Left lung (tissue), 10 donors: ENCODE measurements around the gene STAT5A. TPM values are rescaled to one million over a fixed set of nuclear protein-coding genes. Genes with fewer than 3 reads are reported as not detected.
"Not testable (repeated sequence)": the region's sequence is repeated elsewhere in the genome, so short reads cannot be mapped to it uniquely, and the experiment has no call there.

Source experiments
- ATAC-seq: fragments of 200-7000 bp; cut with Tn5 transposase; one replicate; pipeline ENCODE4 v1.9.1; 2020; ENCODE audit warnings: moderate library complexity
- DNase-seq, 4 donors: peaks; one replicate each; pipeline ENCODE4 v3.0.0-alpha.2; 2013 to 2020
- H3K27ac ChIP-seq, 2 donors: fragments of 200-600 bp; sonication (generic) in 1 of 2; one replicate each; pipeline versions ENCODE4 v1.5.0 to v1.8.0; 2020 to 2021
- H3K27me3 ChIP-seq, 2 donors: fragments of 200-600 bp; sonication (generic) in 1 of 2; one replicate each; pipeline versions ENCODE4 v1.5.0 to v1.8.0; 2020 to 2021
- H3K36me3 ChIP-seq, 2 donors: fragments of 200-600 bp; sonication (generic) in 1 of 2; one replicate each; pipeline versions ENCODE4 v1.5.0 to v1.8.0; 2020 to 2021
- H3K4me1 ChIP-seq, 2 donors: fragments of 200-600 bp; one replicate each; pipeline ENCODE4 v1.8.0; 2021
- H3K4me3 ChIP-seq, 2 donors: fragments of 200-600 bp; sonication (generic) in 1 of 2; one replicate each; pipeline versions ENCODE4 v1.5.0 to v1.8.0; 2020 to 2021; ENCODE audit warnings: mild to moderate bottlenecking in 1 of 2
- H3K9me3 ChIP-seq, 2 donors: fragments of 200-600 bp; sonication (generic) in 1 of 2; one replicate each; pipeline versions ENCODE4 v1.5.0 to v1.8.0; 2020 to 2021
- CTCF ChIP-seq, 2 donors: fragments of 200-600 bp; sonication (generic) in 1 of 2; IDR thresholded peaks; one replicate each; pipeline versions ENCODE4 v1.5.0 to v1.8.0; 2021; ENCODE audit warnings: antibody characterized with exemption in 2 of 2
- intact Hi-C, 2 donors: fragments of 100-400 bp; cut with DNase I; formaldehyde crosslinking; loops; one replicate each; pipeline versions ENCODE4 v1.11.2 to v1.14.2; 2022
- polyA plus RNA-seq, 6 donors: library from polyadenylated mRNA; unstranded; fragments of 120-200 nt; gene quantifications; one replicate each; pipeline ENCODE4 v1.2.1, GENCODE V29; 2013; ENCODE audit not compliant: insufficient read length in 6 of 6
- total RNA-seq, 2 donors: library from RNA; stranded (reverse); fragmentation: NEBNext Ultra II Directional; extraction: Animal tissue kit (Norgen Biotek cat#: 25700); gene quantifications; one replicate each; pipeline ENCODE4 v1.2.1, GENCODE V29; 2021
- donor health status: DM: no; HTN: yes; CAD: no.
- donor health status: DM: no; HTN: no; CAD: no.

Gene STAT5A
- total and polyA plus RNA-seq, 8 donors: 10.3 to 47.4 (median 12.3) TPM

GRCh38 chr17:42358434-42358833 lies 70.1 kb downstream of the STAT5A start:
- no peaks in the 10 kb centered on the region for H3K27me3 ChIP-seq
- no peaks in the 10 kb centered on the region for H3K9me3 ChIP-seq
- H3K4me1 ChIP-seq: peaks cover 33 to 89% of the 10 kb centered on the region in 2 donors
- H3K4me3 ChIP-seq: no peak overlapping the region
- DNase-seq: no peak
- peaks cover 0 to 11% of the 10 kb centered on the region in 2 donors for H3K36me3 ChIP-seq
- TF ChIP-seq CTCF (IDR thresholded peaks at IDR 0.05): no peak
- ATAC-seq: no peak
- intact Hi-C loops: no loop called here
- peak overlapping the region in 1 of 2 donors; percentile 50 for H3K27ac ChIP-seq

- Histone ChIP-seq H3K36me3 (peaks cover 0 to 11% of the 10 kb centered on the region in 2 donors), H3K27me3 (no peaks in the 10 kb centered on the region), H3K4me1 (peaks cover 38 to 90% of the 10 kb centered on the region in 2 donors), H3K27ac (no peak overlapping the region), H3K4me3 (no peak overlapping the region), H3K9me3 (no peaks in the 10 kb centered on the region)
- TF ChIP-seq CTCF (IDR thresholded peaks at IDR 0.05): no peak
- DNase-seq: no peak
- no peak for ATAC-seq
- intact Hi-C loops: no loop called here
Observed at GRCh38 chr17:42359133-42359532, 70.8 kb downstream of the STAT5A start.

GRCh38 chr17:42360388-42360787 lies 72.1 kb downstream of the STAT5A start:
- DNase-seq, intact Hi-C loops, H3K9me3 ChIP-seq, H3K4me3 ChIP-seq, H3K27ac ChIP-seq, ATAC-seq, H3K27me3 ChIP-seq: not testable (repeated sequence)
- H3K36me3 ChIP-seq: peaks cover 0 to 18% of the 10 kb centered on the region in 2 donors
- peaks cover 34 to 90% of the 10 kb centered on the region in 2 donors for H3K4me1 ChIP-seq

Other genes with a start within 250 kb of the STAT5A start
- 1 to 10 TPM in 1 of 2 donors, under 1 TPM in 1; 0.58 to 1.2 TPM for gene C17orf113, start 237.9 kb upstream of the STAT5A start, total RNA-seq
- gene C17orf113, start 237.9 kb upstream of the STAT5A start, polyA plus RNA-seq: 1 to 10 TPM; 3.5 to 5.2 (median 4.5) TPM
- under 1 TPM; 0.31 to 0.50 TPM for gene ZNF385C, start 190.0 kb upstream of the STAT5A start, total RNA-seq
- gene ZNF385C, start 190.0 kb upstream of the STAT5A start, polyA plus RNA-seq: 1 to 10 TPM; 2.5 to 3.8 (median 3.0) TPM
- gene DHX58, start 175.8 kb upstream of the STAT5A start, total RNA-seq: 10 to 100 TPM; 21.6 TPM
- 10 to 100 TPM; 15.4 to 22.4 (median 18.5) TPM for gene DHX58, start 175.8 kb upstream of the STAT5A start, polyA plus RNA-seq
- 10 to 100 TPM; 39.9 to 46.8 TPM for gene KAT2A, start 167.1 kb upstream of the STAT5A start, total RNA-seq
- 10 to 100 TPM; 57.2 to 77.6 (median 73.7) TPM for gene KAT2A, start 167.1 kb upstream of the STAT5A start, polyA plus RNA-seq
- not detected for gene HSPB9, start 165.7 kb upstream of the STAT5A start, total RNA-seq
- gene HSPB9, start 165.7 kb upstream of the STAT5A start, polyA plus RNA-seq: under 1 TPM; 0.24 to 0.43 (median 0.36) TPM
- 100 to 1,000 TPM; 139 to 188 TPM for gene RAB5C, start 133.5 kb upstream of the STAT5A start, total RNA-seq
- 100 to 1,000 TPM in 3 of 6 donors, 10 to 100 TPM in 3; 86.9 to 117 (median 103) TPM for gene RAB5C, start 133.5 kb upstream of the STAT5A start, polyA plus RNA-seq
- gene KCNH4, start 107.4 kb upstream of the STAT5A start, total RNA-seq: under 1 TPM in 1 of 2 donors, not detected in 1; 0.16 TPM
- under 1 TPM in 5 of 6 donors, not detected in 1; 0.03 to 0.06 (median 0.04) TPM for gene KCNH4, start 107.4 kb upstream of the STAT5A start, polyA plus RNA-seq
- not detected for gene HCRT, start 103.0 kb upstream of the STAT5A start, total RNA-seq
- gene HCRT, start 103.0 kb upstream of the STAT5A start, polyA plus RNA-seq: not detected
- gene GHDC, start 94.0 kb upstream of the STAT5A start, total RNA-seq: 10 to 100 TPM; 22.5 to 25.8 TPM
- gene GHDC, start 94.0 kb upstream of the STAT5A start, polyA plus RNA-seq: 10 to 100 TPM; 16.0 to 20.5 (median 17.1) TPM
- gene STAT5B, start 12.1 kb upstream of the STAT5A start, total RNA-seq: 10 to 100 TPM; 41.5 to 70.9 TPM
- gene STAT5B, start 12.1 kb upstream of the STAT5A start, polyA plus RNA-seq: 10 to 100 TPM; 49.1 to 67.7 (median 57.4) TPM
- 100 to 1,000 TPM; 229 to 271 TPM for gene STAT3, start 99.9 kb downstream of the STAT5A start, total RNA-seq
- 10 to 100 TPM; 75.0 to 95.4 (median 78.5) TPM for gene STAT3, start 99.9 kb downstream of the STAT5A start, polyA plus RNA-seq
- 100 to 1,000 TPM; 285 to 320 TPM for gene CAVIN1, start 134.8 kb downstream of the STAT5A start, total RNA-seq
- 100 to 1,000 TPM; 163 to 224 (median 191) TPM for gene CAVIN1, start 134.8 kb downstream of the STAT5A start, polyA plus RNA-seq
- 100 to 1,000 TPM in 1 of 2 donors, 10 to 100 TPM in 1; 95.9 to 103 TPM for gene ATP6V0A1, start 170.4 kb downstream of the STAT5A start, total RNA-seq
- 10 to 100 TPM; 46.1 to 59.7 (median 56.1) TPM for gene ATP6V0A1, start 170.4 kb downstream of the STAT5A start, polyA plus RNA-seq
- 10 to 100 TPM; 41.5 to 56.2 TPM for gene NAGLU, start 247.7 kb downstream of the STAT5A start, total RNA-seq
- gene NAGLU, start 247.7 kb downstream of the STAT5A start, polyA plus RNA-seq: 10 to 100 TPM; 10.3 to 19.2 (median 12.8) TPM